Dermis blood vessel endothelial cell (primary cell): Measurements from ENCODE around the gene GXYLT1. TPM values are rescaled to one million over a fixed set of nuclear protein-coding genes. Genes with fewer than 3 reads are reported as not detected.
"Not testable (repeated sequence)": the region's sequence is repeated elsewhere in the genome, so short reads cannot be mapped to it uniquely, and the experiment has no call there.

ENCODE experiments used
- DNase-seq: peaks from one replicate; pipeline ENCODE4 v3.0.0; 2010
- total RNA-seq: library from RNA; depleted of rRNA; stranded (reverse); fragments of >200 nt; gene quantifications from 2 replicates; pipeline ENCODE4 v1.2.3, GENCODE V29; 2014

The GXYLT1 gene
- total RNA-seq, 1 donor from 2014 or later = 25.2 TPM

GRCh38 chr12:42143452-42144157 lies 1.1 kb downstream of the GXYLT1 start:
- peak; percentile 38 for DNase-seq

GRCh38 chr12:42141981-42142606 lies 2.6 kb downstream of the GXYLT1 start:
- no peak for DNase-seq

- peak; percentile 8 for DNase-seq
Observed at GRCh38 chr12:42140901-42141300, 3.8 kb downstream of the GXYLT1 start.

GRCh38 chr12:42135259-42135814 lies 9.3 kb downstream of the GXYLT1 start:
- no peak for DNase-seq

- DNase-seq = peak; percentile 53
Observed at GRCh38 chr12:42130672-42131402, 13.8 kb downstream of the GXYLT1 start.

GRCh38 chr12:42129595-42130204 lies 15.0 kb downstream of the GXYLT1 start:
- peak; percentile 88 for DNase-seq

- DNase-seq = no peak
Observed at GRCh38 chr12:42128888-42129287, 15.8 kb downstream of the GXYLT1 start.

- peak; percentile 32 for DNase-seq
Observed at GRCh38 chr12:42128327-42128726, 16.3 kb downstream of the GXYLT1 start.

GRCh38 chr12:42126963-42127362 lies 17.7 kb downstream of the GXYLT1 start:
- no peak for DNase-seq

GRCh38 chr12:42125388-42125767 lies 19.3 kb downstream of the GXYLT1 start:
- DNase-seq = no peak

- DNase-seq = no peak
Observed at GRCh38 chr12:42124764-42125387, 19.8 kb downstream of the GXYLT1 start.

GRCh38 chr12:42119085-42119633 lies 25.5 kb downstream of the GXYLT1 start:
- peak; percentile 39 for DNase-seq

GRCh38 chr12:42118136-42118879 lies 26.4 kb downstream of the GXYLT1 start:
- DNase-seq = no peak

GRCh38 chr12:42109031-42109430 lies 35.6 kb downstream of the GXYLT1 start:
- DNase-seq = no peak

- not testable (repeated sequence) for DNase-seq
Observed at GRCh38 chr12:42106791-42107190, 37.9 kb downstream of the GXYLT1 start.

GRCh38 chr12:42104784-42105183 lies 39.9 kb downstream of the GXYLT1 start:
- DNase-seq = no peak

- DNase-seq = peak; percentile 20
Observed at GRCh38 chr12:42104087-42104486, 40.6 kb downstream of the GXYLT1 start.

- no peak for DNase-seq
Observed at GRCh38 chr12:42103155-42103554, 41.5 kb downstream of the GXYLT1 start.

GRCh38 chr12:42102720-42103119 lies 42.0 kb downstream of the GXYLT1 start:
- DNase-seq = no peak

GRCh38 chr12:42099433-42099832 lies 45.2 kb downstream of the GXYLT1 start:
- no peak for DNase-seq

- no peak for DNase-seq
Observed at GRCh38 chr12:42097971-42098370, 46.7 kb downstream of the GXYLT1 start.
